ENCODE data around the gene IL5. TPM values are rescaled to one million over a fixed set of nuclear protein-coding genes. Genes with fewer than 3 reads are reported as not detected.

Gene IL5
- total and polyA plus RNA-seq, 10 donors = not detected

- Histone ChIP-seq H3K4me3 (no peak overlapping the region), H3K36me3 (no peaks in the 10 kb centered on the region), H3K27me3 (replicated peaks in 1 of 7) (no peaks in the 10 kb centered on the region), H3K4me1 (no peaks in the 10 kb centered on the region), H3K9me3 (no peaks in the 10 kb centered on the region), H3K27ac (no peak overlapping the region)
- 75 to 93% (median 85%) methylated on average over 2 of the region's 2 CpGs for WGBS, 5 donors
- DNase-seq = no peak
- no peak for TF ChIP-seq POLR2AphosphoS5 (IDR thresholded peaks at IDR 0.05)
- no peak for TF ChIP-seq POLR2A (IDR thresholded peaks at IDR 0.05)
- TF ChIP-seq, protein P1, sequence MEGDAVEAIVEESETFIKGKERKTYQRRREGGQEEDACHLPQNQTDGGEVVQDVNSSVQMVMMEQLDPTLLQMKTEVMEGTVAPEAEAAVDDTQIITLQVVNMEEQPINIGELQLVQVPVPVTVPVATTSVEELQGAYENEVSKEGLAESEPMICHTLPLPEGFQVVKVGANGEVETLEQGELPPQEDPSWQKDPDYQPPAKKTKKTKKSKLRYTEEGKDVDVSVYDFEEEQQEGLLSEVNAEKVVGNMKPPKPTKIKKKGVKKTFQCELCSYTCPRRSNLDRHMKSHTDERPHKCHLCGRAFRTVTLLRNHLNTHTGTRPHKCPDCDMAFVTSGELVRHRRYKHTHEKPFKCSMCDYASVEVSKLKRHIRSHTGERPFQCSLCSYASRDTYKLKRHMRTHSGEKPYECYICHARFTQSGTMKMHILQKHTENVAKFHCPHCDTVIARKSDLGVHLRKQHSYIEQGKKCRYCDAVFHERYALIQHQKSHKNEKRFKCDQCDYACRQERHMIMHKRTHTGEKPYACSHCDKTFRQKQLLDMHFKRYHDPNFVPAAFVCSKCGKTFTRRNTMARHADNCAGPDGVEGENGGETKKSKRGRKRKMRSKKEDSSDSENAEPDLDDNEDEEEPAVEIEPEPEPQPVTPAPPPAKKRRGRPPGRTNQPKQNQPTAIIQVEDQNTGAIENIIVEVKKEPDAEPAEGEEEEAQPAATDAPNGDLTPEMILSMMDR (IDR thresholded peaks at IDR 0.05 in 8 of 11, conservative IDR thresholded peaks at IDR 0.05 in 3 of 11) = no peak
- intact Hi-C loops (cut with DNase I; ENCODE audit: low total_unique reads) = no loop called here
Observed at GRCh38 chr5:132546108-132546507, 2.8 kb upstream of the IL5 start.

GRCh38 chr5:132540764-132541163 lies 2.6 kb downstream of the IL5 start:
- intact Hi-C loops (cut with DNase I; ENCODE audit: low total_unique reads) = no loop called here
- H3K27me3 ChIP-seq (replicated peaks in 1 of 7) = no peaks in the 10 kb centered on the region
- TF ChIP-seq, protein P1 (IDR thresholded peaks at IDR 0.05 in 8 of 11, conservative IDR thresholded peaks at IDR 0.05 in 3 of 11) = no peak
- TF ChIP-seq POLR2A (IDR thresholded peaks at IDR 0.05) (no peak), POLR2AphosphoS5 (IDR thresholded peaks at IDR 0.05) (no peak)
- H3K4me3 ChIP-seq = no peak overlapping the region
- WGBS, 5 donors = 88 to 97% (median 92%) methylated on average over 4 of the region's 4 CpGs
- H3K4me1 ChIP-seq = no peaks in the 10 kb centered on the region
- no peak for DNase-seq
- H3K36me3 ChIP-seq = no peaks in the 10 kb centered on the region
- no peaks in the 10 kb centered on the region for H3K9me3 ChIP-seq
- no peak overlapping the region for H3K27ac ChIP-seq

GRCh38 chr5:132540149-132540548 lies 3.2 kb downstream of the IL5 start:
- intact Hi-C loops (cut with DNase I; ENCODE audit: low total_unique reads) = no loop called here
- WGBS, 5 donors = 75 to 81% (median 76%) methylated on average over 5 of the region's 5 CpGs
- H3K27me3 ChIP-seq (replicated peaks in 1 of 7) = no peaks in the 10 kb centered on the region

DNA sequence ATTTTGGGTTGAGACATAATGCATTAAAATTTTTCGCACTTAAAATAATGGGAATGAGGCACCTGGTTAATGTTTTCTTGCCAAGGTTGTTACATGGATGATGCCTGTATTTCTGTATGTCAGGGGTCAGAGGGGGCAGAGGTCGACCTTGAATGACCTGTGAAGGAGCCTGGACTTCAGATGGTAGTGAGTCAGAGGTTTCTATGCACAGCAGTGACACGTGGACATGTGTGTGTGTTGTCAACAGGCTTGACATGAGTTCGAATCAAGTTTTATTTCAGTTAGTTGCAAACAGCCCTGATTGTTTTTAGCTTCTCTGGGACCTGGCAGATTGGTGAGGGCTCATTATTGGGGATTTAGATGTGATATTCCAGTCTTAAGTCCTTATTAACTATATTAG lies 3.6 kb downstream of the IL5 start:
- no peak for DNase-seq
- H3K36me3 ChIP-seq = no peaks in the 10 kb centered on the region
- WGBS, 5 donors = 78 to 89% (median 80%) methylated on average over 4 of the region's 4 CpGs
- no peak overlapping the region for H3K27ac ChIP-seq
- H3K4me1 ChIP-seq = no peaks in the 10 kb centered on the region
- no peaks in the 10 kb centered on the region for H3K9me3 ChIP-seq
- no peak overlapping the region for H3K4me3 ChIP-seq
- intact Hi-C loops (cut with DNase I; ENCODE audit: low total_unique reads) = no loop called here
- H3K27me3 ChIP-seq (replicated peaks in 1 of 7) = no peaks in the 10 kb centered on the region
- TF ChIP-seq POLR2A (IDR thresholded peaks at IDR 0.05) = no peak
- TF ChIP-seq POLR2AphosphoS5 (IDR thresholded peaks at IDR 0.05) = no peak
- TF ChIP-seq, protein P1 (IDR thresholded peaks at IDR 0.05 in 8 of 11, conservative IDR thresholded peaks at IDR 0.05 in 3 of 11) = no peak

More at GRCh38 chr5:132540149-132540548, 3.2 kb downstream of the IL5 start:
- Histone ChIP-seq H3K9me3 (no peaks in the 10 kb centered on the region), H3K4me3 (no peak overlapping the region), H3K27ac (no peak overlapping the region), H3K36me3 (no peaks in the 10 kb centered on the region), H3K4me1 (no peaks in the 10 kb centered on the region)
- TF ChIP-seq, protein P1 (IDR thresholded peaks at IDR 0.05 in 8 of 11, conservative IDR thresholded peaks at IDR 0.05 in 3 of 11) = no peak
- no peak for TF ChIP-seq POLR2AphosphoS5 (IDR thresholded peaks at IDR 0.05)
- TF ChIP-seq POLR2A (IDR thresholded peaks at IDR 0.05) = no peak
- no peak for DNase-seq

Data from spleen (tissue), 11 donors.